Measurements from ENCODE around the gene CDH13.

GRCh38 chr16:83019963-83020362 is 393.2 kb downstream of the CDH13 start:
- no peak for TF ChIP-seq POLR2AphosphoS5 (IDR thresholded peaks at IDR 0.05; ENCODE audit: borderline replicate concordance, low read depth, low read length)
- no peak for TF ChIP-seq EZH2 (IDR thresholded peaks at IDR 0.05)
- no peak for TF ChIP-seq FOXP2 (optimal IDR thresholded peaks at IDR 0.05; ENCODE audit: control extremely low read depth, extremely low read length, insufficient read depth)

All from SK-N-MC (cell line).